HCT116 (cell line): Measurements from ENCODE around the gene FAM227B. TPM values are rescaled to one million over a fixed set of nuclear protein-coding genes. Genes with fewer than 3 reads are reported as not detected.

ENCODE experiments used
- ATAC-seq: fragments of 200-7000 bp; cut with Tn5 transposase; 2 replicates; pipeline ENCODE4 v1.9.1; 2020; ENCODE audit warnings: mild to moderate bottlenecking, moderate library complexity
- BruUV-seq: library from RNA; stranded (reverse); fragments of 400-500 nt; replicated peaks from 2 replicates; lab custom pipeline; 2021; lab: Mats Ljungman, UMichigan
- CTCF ChIA-PET: fragments of 300-600 bp; sonication (Branson Sonifier 250); formaldehyde crosslinking; loops from one replicate; lab custom pipeline; 2021; ENCODE audit warnings: antibody characterized with exemption; lab: Charles Lee
- POLR2A ChIA-PET: fragments of 300-600, 350-600 bp; sonication (Branson Sonifier 250); formaldehyde crosslinking; loops from one replicate; lab custom pipeline; 2021; ENCODE audit warnings: antibody characterized with exemption; lab: Charles Lee
- RAD21 ChIA-PET, 2 experiments: fragments of 300-600 bp; sonication (Branson Sonifier 250); formaldehyde crosslinking; loops; one replicate each; lab custom pipeline; 2023; ENCODE audit warnings: low total read pairs in 2 of 2; ENCODE audit not compliant: uncharacterized antibody in 2 of 2, unreplicated experiment in 2 of 2, low non-redundant PET in 1 of 2; lab: Charles Lee
- DNase-seq: peaks from one replicate; pipeline ENCODE4 v3.0.0-alpha.2; 2010; ENCODE audit warnings: low read depth, low spot score
- H2AFZ ChIP-seq: fragments of 200-600 bp; shearing (Covaris generic), sonication (generic); 2 replicates; pipeline ENCODE4 v1.6.1; 2017; ENCODE audit warnings: low read depth, mixed run types, mixed read lengths, antibody characterized with exemption, low read length; ENCODE audit not compliant: poor library complexity, severe bottlenecking
- H3K27ac ChIP-seq: 2 replicates; pipeline ENCODE4 v1.5.1; 2012; ENCODE audit warnings: low read depth, low read length
- H3K27me3 ChIP-seq: fragments of 200-600 bp; sonication (generic); 2 replicates; pipeline ENCODE4 v1.6.1; 2016; ENCODE audit warnings: mixed run types, low read length, mixed read lengths; ENCODE audit not compliant: insufficient read depth
- H3K36me3 ChIP-seq, 2 experiments: fragments of 200-500 bp in 1 of 2; fragments of 200-600 bp in 1 of 2; sonication (Bioruptor generic) in 1 of 2; sonication (generic) in 1 of 2; 2 replicates each; pipeline versions ENCODE4 v1.5.1 to v1.6.1; 2014 to 2016; ENCODE audit warnings: low read length in 2 of 2, inconsistent platforms in 1 of 2, mixed read lengths in 1 of 2, mixed run types in 1 of 2; ENCODE audit not compliant: insufficient read depth in 2 of 2, control insufficient read depth in 1 of 2
- H3K4me1 ChIP-seq, 2 experiments: fragments of 200-600 bp in 1 of 2; sonication (generic) in 1 of 2; 2 replicates each; pipeline versions ENCODE4 v1.5.1 to v1.6.1; 2012 to 2017; ENCODE audit warnings: low read length in 2 of 2, inconsistent platforms in 1 of 2, mild to moderate bottlenecking in 1 of 2, mixed read lengths in 1 of 2, mixed run types in 1 of 2, moderate library complexity in 1 of 2; ENCODE audit not compliant: insufficient read depth in 2 of 2, control insufficient read depth in 1 of 2
- H3K4me2 ChIP-seq: fragments of 200-600 bp; sonication (generic); 2 replicates; pipeline ENCODE4 v1.6.1; 2017; ENCODE audit warnings: mixed run types, low read length, mixed read lengths
- H3K4me3 ChIP-seq, 2 experiments: fragments of 200-600 bp in 1 of 2; sonication (generic) in 1 of 2; replicated peaks in 1 of 2; 2 replicates each; pipeline ENCODE4 v1.5.1; 2011 to 2016; ENCODE audit warnings: low read length in 2 of 2, control low read depth in 1 of 2, low read depth in 1 of 2, mild to moderate bottlenecking in 1 of 2, mixed read lengths in 1 of 2, mixed run types in 1 of 2
- H3K79me2 ChIP-seq: fragments of 200-600 bp; sonication (generic); 2 replicates; pipeline ENCODE4 v1.6.1; 2017; ENCODE audit warnings: mild to moderate bottlenecking, mixed run types, low read length, moderate library complexity, mixed read lengths; ENCODE audit not compliant: insufficient read depth
- H3K9ac ChIP-seq: fragments of 200-600 bp; sonication (generic); 2 replicates; pipeline ENCODE4 v1.6.1; 2016; ENCODE audit warnings: low read length, mixed read lengths
- H3K9me2 ChIP-seq: fragments of 200-600 bp; sonication (generic), shearing (Covaris generic); 2 replicates; pipeline ENCODE4 v1.6.1; 2017; ENCODE audit warnings: mixed run types, mild to moderate bottlenecking, moderate library complexity; ENCODE audit not compliant: insufficient read depth
- H3K9me3 ChIP-seq, 2 experiments: fragments of 200-500 bp in 1 of 2; fragments of 200-600 bp in 1 of 2; sonication (Bioruptor generic) in 1 of 2; sonication (generic) in 1 of 2; 2 replicates each; pipeline ENCODE4 v1.6.1; 2014 to 2017; ENCODE audit warnings: low read length in 2 of 2, mixed read lengths in 2 of 2, inconsistent platforms in 1 of 2, low read depth in 1 of 2, mild to moderate bottlenecking in 1 of 2, mixed run types in 1 of 2, moderate library complexity in 1 of 2; ENCODE audit not compliant: control insufficient read depth in 1 of 2, insufficient read depth in 1 of 2
- H4K20me1 ChIP-seq: fragments of 200-600 bp; sonication (generic), shearing (Covaris generic); 2 replicates; pipeline ENCODE4 v1.6.1; 2017; ENCODE audit warnings: mixed run types, mild to moderate bottlenecking, moderate library complexity; ENCODE audit not compliant: insufficient read depth
- CBX3 ChIP-seq: IDR thresholded peaks from 2 replicates; pipeline ENCODE4 v1.6.1; 2012; ENCODE audit warnings: low read depth
- CEBPB ChIP-seq: IDR thresholded peaks from 2 replicates; pipeline ENCODE4 v1.6.1; 2012; ENCODE audit warnings: low read depth
- CTCF ChIP-seq, 3 experiments: fragments of 200-600 bp in 1 of 3; sonication (generic) in 1 of 3; IDR thresholded peaks in 2 of 3; conservative IDR thresholded peaks in 1 of 3; 2 replicates each; pipeline ENCODE4 v1.5.1; 2012 to 2017; ENCODE audit warnings: low read depth in 2 of 3, low read length in 2 of 3, antibody characterized with exemption in 1 of 3, borderline replicate concordance in 1 of 3, control low read depth in 1 of 3, mild to moderate bottlenecking in 1 of 3, mixed read lengths in 1 of 3, mixed run types in 1 of 3, moderate library complexity in 1 of 3; ENCODE audit not compliant: insufficient read depth in 1 of 3
- EGR1 ChIP-seq: IDR thresholded peaks from 2 replicates; pipeline ENCODE4 v1.6.1; 2012; ENCODE audit warnings: low read depth
- EZH2phosphoT487 ChIP-seq: fragments of 200-600 bp; IDR thresholded peaks from 2 replicates; pipeline ENCODE4 v1.6.1; 2018; ENCODE audit warnings: antibody characterized with exemption, borderline replicate concordance
- FOSL1 ChIP-seq: IDR thresholded peaks from 2 replicates; pipeline ENCODE4 v1.6.1; 2012; ENCODE audit warnings: low read depth
- JUND ChIP-seq: IDR thresholded peaks from 2 replicates; pipeline ENCODE4 v1.6.1; 2012
- POLR2A ChIP-seq: IDR thresholded peaks from 2 replicates; pipeline ENCODE4 v1.7.0; 2011; ENCODE audit warnings: borderline replicate concordance; ENCODE audit not compliant: insufficient read depth, insufficient read length; ENCODE audit errors: extremely low read depth
- POLR2AphosphoS5 ChIP-seq: IDR thresholded peaks from 2 replicates; pipeline ENCODE4 v1.6.1; 2011; ENCODE audit warnings: mild to moderate bottlenecking, low read depth, low read length, moderate library complexity
- RAD21 ChIP-seq: IDR thresholded peaks from 2 replicates; pipeline ENCODE4 v1.6.1; 2012; ENCODE audit warnings: low read depth, mild to moderate bottlenecking
- SIN3A ChIP-seq: IDR thresholded peaks from 2 replicates; pipeline ENCODE4 v1.6.1; 2012; ENCODE audit warnings: low read depth
- SRF ChIP-seq: IDR thresholded peaks from 2 replicates; pipeline ENCODE4 v1.6.1; 2012; ENCODE audit warnings: low read depth
- TCF7L2 ChIP-seq: IDR thresholded peaks from 2 replicates; pipeline ENCODE4 v1.7.0; 2011; ENCODE audit warnings: borderline replicate concordance, inconsistent platforms; ENCODE audit not compliant: insufficient read depth, insufficient read length; ENCODE audit errors: extremely low read depth
- ZBTB33 ChIP-seq: IDR thresholded peaks from 2 replicates; pipeline ENCODE4 v1.6.1; 2011; ENCODE audit warnings: mild to moderate bottlenecking, low read length, moderate library complexity; ENCODE audit not compliant: insufficient replicate concordance; ENCODE audit errors: extremely low read depth
- ZFX ChIP-seq: fragments of 450-650 bp; IDR thresholded peaks from 2 replicates; pipeline ENCODE4 v1.6.1; 2017
- ZNF274 ChIP-seq: fragments of 200-500 bp; sonication (Bioruptor generic); IDR thresholded peaks from 2 replicates; pipeline ENCODE4 v1.6.1; 2014; ENCODE audit warnings: mild to moderate bottlenecking, low read depth, low read length, inconsistent platforms
- intact Hi-C: fragments of 100-400 bp; cut with micrococcal nuclease; formaldehyde crosslinking; loops from 2 replicates; pipeline ENCODE4 v1.10.0; 2022
- total RNA-seq: library from RNA; stranded (reverse); gene quantifications from one replicate; pipeline ENCODE4 v1.2.1, GENCODE V29; 2021; ENCODE audit not compliant: unreplicated experiment
- TF ChIP-seq, protein P1 (sequence below): IDR thresholded peaks from 2 replicates; pipeline ENCODE4 v1.6.1; 2012; ENCODE audit warnings: low read depth
- TF ChIP-seq, protein P2 (sequence below): IDR thresholded peaks from 2 replicates; pipeline ENCODE4 v1.6.1; 2012
- TF ChIP-seq, protein P3 (sequence below): IDR thresholded peaks from 2 replicates; pipeline ENCODE4 v1.6.1; 2012

The FAM227B gene
- total RNA-seq, 1 experiment from 2014 or later, result 6.9 TPM

DNA sequence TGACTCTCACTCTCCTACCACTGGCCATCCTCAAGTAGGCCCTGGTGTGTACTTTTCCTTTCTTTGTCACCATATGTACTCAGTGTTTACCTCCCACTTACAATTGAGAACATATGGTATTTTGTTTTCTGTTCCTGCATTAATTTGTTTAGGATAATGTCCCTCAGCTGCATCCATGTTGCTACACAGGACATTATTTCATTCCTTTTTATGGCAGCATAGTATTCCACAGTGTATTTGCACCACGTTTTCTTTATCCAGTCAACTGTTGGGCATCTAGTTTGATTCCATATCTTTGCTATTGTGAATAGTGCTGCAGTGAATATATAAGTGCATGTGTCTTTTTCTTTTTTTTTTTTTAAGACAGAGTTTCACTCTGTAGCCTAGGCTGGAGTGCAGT is 324.4 kb downstream of the FAM227B start:
- no peaks in the 10 kb centered on the region for H3K27me3 ChIP-seq
- H3K4me3 ChIP-seq, result no peak overlapping the region
- ATAC-seq (no peak), DNase-seq (no peak)
- H3K4me2 ChIP-seq, result no peak overlapping the region
- no peaks in the 10 kb centered on the region for H3K4me1 ChIP-seq
- no peaks in the 10 kb centered on the region for H3K9me3 ChIP-seq
- no peaks in the 10 kb centered on the region for H3K9me2 ChIP-seq
- intact Hi-C loops, result no loop called here
- CTCF ChIA-PET, result no interaction called here
- no peak overlapping the region for H3K9ac ChIP-seq
- POLR2A ChIA-PET, result no interaction called here
- H2AFZ ChIP-seq, result no peak overlapping the region
- BruUV-seq, result no TSS peak
- no peaks in the 10 kb centered on the region for H3K36me3 ChIP-seq
- TF ChIP-seq CBX3 (no peak), CEBPB (no peak), EGR1 (no peak), JUND (no peak), SRF (no peak), POLR2AphosphoS5 (no peak), EZH2phosphoT487 (no peak), POLR2A (no peak), TCF7L2 (no peak), ZBTB33 (no peak), FOSL1 (no peak), RAD21 (no peak), ZFX (no peak), ZNF274 (no peak), SIN3A (no peak), CTCF (IDR thresholded peaks at IDR 0.05 in 2 of 3, conservative IDR thresholded peaks at IDR 0.05 in 1 of 3; ENCODE audit: borderline replicate concordance in 1 of 3, insufficient read depth in 1 of 3, low read depth in 2 of 3, low read length in 2 of 3) (no peak)
- TF ChIP-seq, protein P1, sequence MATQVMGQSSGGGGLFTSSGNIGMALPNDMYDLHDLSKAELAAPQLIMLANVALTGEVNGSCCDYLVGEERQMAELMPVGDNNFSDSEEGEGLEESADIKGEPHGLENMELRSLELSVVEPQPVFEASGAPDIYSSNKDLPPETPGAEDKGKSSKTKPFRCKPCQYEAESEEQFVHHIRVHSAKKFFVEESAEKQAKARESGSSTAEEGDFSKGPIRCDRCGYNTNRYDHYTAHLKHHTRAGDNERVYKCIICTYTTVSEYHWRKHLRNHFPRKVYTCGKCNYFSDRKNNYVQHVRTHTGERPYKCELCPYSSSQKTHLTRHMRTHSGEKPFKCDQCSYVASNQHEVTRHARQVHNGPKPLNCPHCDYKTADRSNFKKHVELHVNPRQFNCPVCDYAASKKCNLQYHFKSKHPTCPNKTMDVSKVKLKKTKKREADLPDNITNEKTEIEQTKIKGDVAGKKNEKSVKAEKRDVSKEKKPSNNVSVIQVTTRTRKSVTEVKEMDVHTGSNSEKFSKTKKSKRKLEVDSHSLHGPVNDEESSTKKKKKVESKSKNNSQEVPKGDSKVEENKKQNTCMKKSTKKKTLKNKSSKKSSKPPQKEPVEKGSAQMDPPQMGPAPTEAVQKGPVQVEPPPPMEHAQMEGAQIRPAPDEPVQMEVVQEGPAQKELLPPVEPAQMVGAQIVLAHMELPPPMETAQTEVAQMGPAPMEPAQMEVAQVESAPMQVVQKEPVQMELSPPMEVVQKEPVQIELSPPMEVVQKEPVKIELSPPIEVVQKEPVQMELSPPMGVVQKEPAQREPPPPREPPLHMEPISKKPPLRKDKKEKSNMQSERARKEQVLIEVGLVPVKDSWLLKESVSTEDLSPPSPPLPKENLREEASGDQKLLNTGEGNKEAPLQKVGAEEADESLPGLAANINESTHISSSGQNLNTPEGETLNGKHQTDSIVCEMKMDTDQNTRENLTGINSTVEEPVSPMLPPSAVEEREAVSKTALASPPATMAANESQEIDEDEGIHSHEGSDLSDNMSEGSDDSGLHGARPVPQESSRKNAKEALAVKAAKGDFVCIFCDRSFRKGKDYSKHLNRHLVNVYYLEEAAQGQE, result no peak
- TF ChIP-seq, protein P2, sequence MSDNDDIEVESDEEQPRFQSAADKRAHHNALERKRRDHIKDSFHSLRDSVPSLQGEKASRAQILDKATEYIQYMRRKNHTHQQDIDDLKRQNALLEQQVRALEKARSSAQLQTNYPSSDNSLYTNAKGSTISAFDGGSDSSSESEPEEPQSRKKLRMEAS, result no peak
- TF ChIP-seq, protein P3, sequence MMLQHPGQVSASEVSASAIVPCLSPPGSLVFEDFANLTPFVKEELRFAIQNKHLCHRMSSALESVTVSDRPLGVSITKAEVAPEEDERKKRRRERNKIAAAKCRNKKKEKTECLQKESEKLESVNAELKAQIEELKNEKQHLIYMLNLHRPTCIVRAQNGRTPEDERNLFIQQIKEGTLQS, result no peak
- H3K79me2 ChIP-seq, result no peaks in the 10 kb centered on the region
- H4K20me1 ChIP-seq, result no peaks in the 10 kb centered on the region
- RAD21 ChIA-PET, result interaction anchor here in 1 of 2 experiments (0.7 kb wide), 1 partner anchor 405 kb away, joined by 3 read pairs; no protein-coding TSS in a partner anchor
- H3K27ac ChIP-seq, result no peak overlapping the region
